SK-N-SH (cell line): ENCODE measurements around the gene PXYLP1. TPM values are rescaled to one million over a fixed set of nuclear protein-coding genes. Genes with fewer than 3 reads are reported as not detected.

ENCODE experiments used
- CTCF ChIA-PET: fragments of 300-600, 350-600 bp; formaldehyde crosslinking; extraction: SDS; loops from one replicate; lab custom pipeline; 2021; lab: Yijun Ruan, JAX
- POLR2A ChIA-PET: fragments of 350-600 bp; sonication (Branson Sonifier 250); formaldehyde crosslinking; extraction: SDS; loops from one replicate; lab custom pipeline; 2020; ENCODE audit warnings: antibody characterized with exemption, inconsistent platforms; lab: Yijun Ruan, JAX
- DNase-seq: peaks from one replicate; pipeline ENCODE4 v3.0.0; 2012
- H2AFZ ChIP-seq: fragments of 200-600 bp; sonication (generic); 2 replicates; pipeline ENCODE4 v1.8.1; 2016; ENCODE audit warnings: antibody characterized with exemption, mild to moderate bottlenecking, low read depth
- H3F3A ChIP-seq: fragments of 200-600 bp; sonication (generic); replicated peaks from 2 replicates; pipeline ENCODE3; 2016; ENCODE audit warnings: antibody characterized with exemption, mild to moderate bottlenecking; ENCODE audit not compliant: insufficient read depth
- H3K27ac ChIP-seq, 2 experiments: fragments of 200-500 bp in 1 of 2; fragments of 200-600 bp in 1 of 2; sonication (Bioruptor generic) in 1 of 2; sonication (generic), shearing (Covaris generic) in 1 of 2; 2 replicates each; pipeline versions ENCODE4 v1.5.1 to v1.6.1; 2014 to 2016; ENCODE audit warnings: low read depth in 2 of 2, inconsistent platforms in 1 of 2, low read length in 1 of 2, mild to moderate bottlenecking in 1 of 2, mixed read lengths in 1 of 2
- H3K27me3 ChIP-seq: fragments of 200-600 bp; sonication (generic), shearing (Covaris generic); 2 replicates; pipeline ENCODE4 v1.6.1; 2016; ENCODE audit warnings: mixed run types; ENCODE audit not compliant: insufficient read depth
- H3K36me3 ChIP-seq, 2 experiments: fragments of 200-500 bp in 1 of 2; fragments of 200-600 bp in 1 of 2; sonication (Bioruptor generic) in 1 of 2; sonication (generic) in 1 of 2; replicated peaks in 1 of 2; 2 replicates each; pipeline versions ENCODE3 to v1.5.1; 2014 to 2016; ENCODE audit warnings: low read length in 1 of 2, mild to moderate bottlenecking in 1 of 2; ENCODE audit not compliant: insufficient read depth in 2 of 2, control insufficient read depth in 1 of 2
- H3K4me1 ChIP-seq, 2 experiments: fragments of 200-500 bp in 1 of 2; fragments of 200-600 bp in 1 of 2; sonication (Bioruptor generic) in 1 of 2; sonication (generic), shearing (Covaris generic) in 1 of 2; 2 replicates each; pipeline versions ENCODE4 v1.5.1 to v1.6.1; 2014 to 2016; ENCODE audit warnings: low read depth in 1 of 2, low read length in 1 of 2, mixed run types in 1 of 2; ENCODE audit not compliant: insufficient read depth in 2 of 2, control insufficient read depth in 1 of 2
- H3K4me2 ChIP-seq: fragments of 200-600 bp; sonication (generic), shearing (Covaris generic); 2 replicates; pipeline ENCODE4 v1.6.1; 2017; ENCODE audit warnings: mixed run types
- H3K4me3 ChIP-seq, 2 experiments: fragments of 200-500 bp in 1 of 2; fragments of 200-600 bp in 1 of 2; sonication (Bioruptor generic) in 1 of 2; sonication (generic), shearing (Covaris generic) in 1 of 2; 2 replicates each; pipeline versions ENCODE4 v1.5.1 to v1.8.1; 2014 to 2016; ENCODE audit warnings: low read depth in 2 of 2, inconsistent platforms in 1 of 2, low read length in 1 of 2, mild to moderate bottlenecking in 1 of 2, mixed read lengths in 1 of 2, moderate library complexity in 1 of 2
- H3K79me2 ChIP-seq: fragments of 200-600 bp; sonication (generic); 2 replicates; pipeline ENCODE4 v1.8.1; 2017; ENCODE audit warnings: mild to moderate bottlenecking; ENCODE audit not compliant: insufficient read depth
- H3K9ac ChIP-seq: fragments of 200-600 bp; sonication (generic); 2 replicates; pipeline ENCODE4 v1.6.1; 2017; ENCODE audit warnings: mixed run types
- H3K9me2 ChIP-seq: fragments of 200-600 bp; sonication (generic); 2 replicates; pipeline ENCODE4 v1.6.1; 2017; ENCODE audit warnings: mixed run types
- H3K9me3 ChIP-seq: fragments of 200-600 bp; sonication (generic); 2 replicates; pipeline ENCODE4 v1.6.1; 2017; ENCODE audit warnings: mixed run types, mild to moderate bottlenecking, moderate library complexity
- H4K20me1 ChIP-seq: fragments of 200-600 bp; sonication (generic); 2 replicates; pipeline ENCODE4 v1.6.1; 2017; ENCODE audit warnings: mild to moderate bottlenecking, mixed run types; ENCODE audit not compliant: insufficient read depth
- EP300 ChIP-seq, 2 experiments: IDR thresholded peaks; 2 replicates each; pipeline versions ENCODE4 v1.4.0 to v1.6.1; 2012; ENCODE audit warnings: borderline replicate concordance in 1 of 2, low read depth in 1 of 2, low read length in 1 of 2
- FOXM1 ChIP-seq: IDR thresholded peaks from 2 replicates; pipeline ENCODE4 v1.4.0; 2012; ENCODE audit warnings: low read depth, mild to moderate bottlenecking
- GABPA ChIP-seq: IDR thresholded peaks from 2 replicates; pipeline ENCODE4 v1.4.0; 2012; ENCODE audit warnings: low read depth, mild to moderate bottlenecking
- GATA2 ChIP-seq: sonication (generic); formaldehyde crosslinking; IDR thresholded peaks from 2 replicates; pipeline ENCODE4 v1.5.0; 2020; ENCODE audit warnings: mild to moderate bottlenecking, missing genetic modification reagents
- MXI1 ChIP-seq: IDR thresholded peaks from 2 replicates; pipeline ENCODE4 v1.6.1; 2012; ENCODE audit warnings: mild to moderate bottlenecking, low read depth, low read length, improper control_type of control experiment
- NFIC ChIP-seq: IDR thresholded peaks from 2 replicates; pipeline ENCODE4 v1.4.0; 2012; ENCODE audit warnings: borderline replicate concordance
- RAD21 ChIP-seq: IDR thresholded peaks from 2 replicates; pipeline ENCODE4 v1.6.1; 2012; ENCODE audit warnings: mild to moderate bottlenecking, low read length
- SIN3A ChIP-seq: IDR thresholded peaks from 2 replicates; pipeline ENCODE4 v1.6.1; 2012; ENCODE audit warnings: low read depth, mild to moderate bottlenecking, low read length, moderate library complexity, borderline replicate concordance
- SMC3 ChIP-seq: IDR thresholded peaks from 2 replicates; pipeline ENCODE4 v1.6.1; 2012; ENCODE audit warnings: low read depth, low read length, improper control_type of control experiment
- TAF1 ChIP-seq: IDR thresholded peaks from 2 replicates; pipeline ENCODE4 v1.6.1; 2012; ENCODE audit warnings: low read depth, mild to moderate bottlenecking, low read length, moderate library complexity, borderline replicate concordance
- TCF12 ChIP-seq: IDR thresholded peaks from 2 replicates; pipeline ENCODE4 v1.4.0; 2012
- WGBS: methylation state at CpG from one replicate; pipeline ENCODE4 v1.1.6; 2017; ENCODE audit warnings: low lambda C conversion rate; 5-methylcytosine and 5-hydroxymethylcytosine counted together
- polyA plus RNA-seq, 3 experiments: library from polyadenylated mRNA; depleted of rRNA; stranded (reverse); fragments of >200 nt; gene quantifications; 2 replicates each; pipeline ENCODE4 v1.2.3, GENCODE V29; 2012
- TF ChIP-seq, protein P1 (sequence below): IDR thresholded peaks from 2 replicates; pipeline ENCODE4 v1.4.0; 2012; ENCODE audit warnings: low read depth, borderline replicate concordance
- TF ChIP-seq, protein P2 (sequence below): IDR thresholded peaks from 2 replicates; pipeline ENCODE4 v1.4.0; 2012; ENCODE audit warnings: low read depth

Gene PXYLP1
- polyA plus RNA-seq, 1 of the 3 experiments (the other 2 are of a cell fraction), result 8.6 TPM

DNA sequence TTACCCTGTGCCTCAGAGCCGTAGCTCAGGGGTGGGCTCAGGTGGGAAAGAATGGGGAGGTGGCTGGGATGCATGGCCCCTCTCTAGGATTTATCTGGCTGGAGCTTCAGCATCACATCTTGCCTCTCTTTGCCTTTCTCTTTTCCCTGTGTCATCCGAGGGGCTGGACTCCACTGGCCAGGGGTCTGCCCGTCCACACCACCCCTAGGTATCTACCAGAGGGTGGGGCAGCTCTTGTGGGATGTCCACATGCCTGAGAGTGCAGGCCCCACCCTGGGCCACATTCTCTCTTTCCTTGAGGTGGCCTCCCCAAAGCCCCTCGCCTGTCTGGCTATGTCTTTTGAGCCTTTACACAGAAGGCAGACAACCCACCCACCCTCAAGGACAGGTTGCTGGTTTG, 37.2 kb downstream of the PXYLP1 start:
- WGBS, result 83% methylated on average over 1 of the region's 4 CpGs
- no peak for DNase-seq

DNA sequence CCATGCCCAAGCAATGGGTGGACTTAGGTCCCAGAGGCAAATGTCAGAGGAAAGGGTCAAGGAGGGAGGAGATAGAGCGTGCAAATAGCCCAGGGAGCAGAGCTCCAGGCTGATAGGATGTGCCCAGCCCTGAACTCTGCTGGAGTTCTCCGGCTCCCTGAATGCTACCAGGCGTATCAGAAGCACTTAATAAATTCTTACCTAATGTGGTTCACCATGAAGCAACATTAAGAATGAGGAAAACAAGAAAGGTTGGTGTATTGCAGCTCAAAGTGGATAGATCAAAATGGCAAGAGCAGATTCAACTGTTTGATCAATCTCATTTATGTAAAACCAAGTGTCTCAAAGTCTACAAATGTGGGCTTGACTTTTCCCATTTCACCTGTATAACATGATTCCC, 38.3 kb downstream of the PXYLP1 start:
- POLR2A ChIA-PET, result no interaction called here
- 82% methylated on average over 3 of the region's 3 CpGs for WGBS
- no peaks in the 10 kb centered on the region for H3F3A ChIP-seq
- H3K9ac ChIP-seq, result no peak overlapping the region
- no peaks in the 10 kb centered on the region for H3K79me2 ChIP-seq
- H3K4me2 ChIP-seq, result no peak overlapping the region
- H3K4me3 ChIP-seq, result no peak overlapping the region
- no peaks in the 10 kb centered on the region for H4K20me1 ChIP-seq
- H3K27ac ChIP-seq, result no peak overlapping the region
- H3K36me3 ChIP-seq, result no peaks in the 10 kb centered on the region
- no peaks in the 10 kb centered on the region for H3K9me3 ChIP-seq
- H3K9me2 ChIP-seq, result no peaks in the 10 kb centered on the region
- no peak for TF ChIP-seq TAF1
- no peak for TF ChIP-seq SMC3
- TF ChIP-seq NFIC, result no peak
- no peak for TF ChIP-seq GABPA
- TF ChIP-seq, all 33 proteins: peak for 0
- no peak overlapping the region for H2AFZ ChIP-seq
- H3K27me3 ChIP-seq, result no peaks in the 10 kb centered on the region
- CTCF ChIA-PET, result interaction anchor here (1.9 kb wide), 1 partner anchor 38 kb away, joined by 9 read pairs; the partner anchor contains the start of gene PXYLP1
- no peak for DNase-seq
- peaks cover 5 to 7% of the 10 kb centered on the region in 2 experiments; a peak in 2 of 4 replicates for H3K4me1 ChIP-seq

More for the DNA sequence above, 37.2 kb downstream of the PXYLP1 start:
- Histone ChIP-seq H3K9me3 (no peaks in the 10 kb centered on the region), H3K4me3 (no peak overlapping the region), H3K36me3 (no peaks in the 10 kb centered on the region), H3K79me2 (no peaks in the 10 kb centered on the region), H3K4me1 (peaks cover 0 to 7% of the 10 kb centered on the region in 2 experiments; a peak in 1 of 4 replicates), H2AFZ (no peak overlapping the region), H3K27ac (no peak overlapping the region), H3F3A (no peaks in the 10 kb centered on the region), H3K27me3 (no peaks in the 10 kb centered on the region), H3K9me2 (no peaks in the 10 kb centered on the region), H3K9ac (no peak overlapping the region), H3K4me2 (no peak overlapping the region), H4K20me1 (no peaks in the 10 kb centered on the region)
- POLR2A ChIA-PET, result no interaction called here
- CTCF ChIA-PET, result no interaction called here
- TF ChIP-seq TAF1 (no peak), SIN3A (no peak), EP300 (IDR thresholded peaks at IDR 0.05; ENCODE audit: borderline replicate concordance in 1 of 2, low read depth in 1 of 2, low read length in 1 of 2) (no peak), TCF12 (no peak), GABPA (no peak), MXI1 (no peak), GATA2 (no peak), FOXM1 (no peak), RAD21 (no peak)
- TF ChIP-seq, protein P1, sequence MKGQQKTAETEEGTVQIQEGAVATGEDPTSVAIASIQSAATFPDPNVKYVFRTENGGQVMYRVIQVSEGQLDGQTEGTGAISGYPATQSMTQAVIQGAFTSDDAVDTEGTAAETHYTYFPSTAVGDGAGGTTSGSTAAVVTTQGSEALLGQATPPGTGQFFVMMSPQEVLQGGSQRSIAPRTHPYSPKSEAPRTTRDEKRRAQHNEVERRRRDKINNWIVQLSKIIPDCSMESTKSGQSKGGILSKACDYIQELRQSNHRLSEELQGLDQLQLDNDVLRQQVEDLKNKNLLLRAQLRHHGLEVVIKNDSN, result no peak
- TF ChIP-seq, protein P2, sequence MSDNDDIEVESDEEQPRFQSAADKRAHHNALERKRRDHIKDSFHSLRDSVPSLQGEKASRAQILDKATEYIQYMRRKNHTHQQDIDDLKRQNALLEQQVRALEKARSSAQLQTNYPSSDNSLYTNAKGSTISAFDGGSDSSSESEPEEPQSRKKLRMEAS, result no peak
